ENCODE results near the gene MT1M. TPM values are rescaled to one million over a fixed set of nuclear protein-coding genes. Genes with fewer than 3 reads are reported as not detected.

MT1M gene
- total and polyA plus RNA-seq, 2 experiments from 2014 or later = 1.1 to 4.7 TPM

DNA sequence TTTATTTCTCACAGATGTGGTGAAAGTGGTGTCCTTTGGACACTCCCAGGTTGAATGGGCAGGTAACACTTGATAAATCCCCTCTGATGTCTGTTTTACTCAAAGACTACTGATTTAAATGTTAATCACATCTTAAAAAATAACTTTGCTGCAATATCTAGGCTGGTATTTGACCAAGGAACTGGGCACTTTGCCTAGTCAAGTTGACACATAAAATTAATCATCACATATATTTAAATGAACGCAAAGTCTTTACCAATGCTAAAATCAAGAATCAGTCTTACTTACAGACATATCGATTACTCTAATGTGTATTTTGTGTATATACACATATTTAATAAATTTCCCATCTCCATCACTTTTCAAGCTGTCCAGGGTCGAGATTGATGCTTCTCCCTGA lies 17.1 kb upstream of the MT1M start:
- Histone ChIP-seq H3K9me2 (ENCODE audit: insufficient read depth) (no peaks in the 10 kb centered on the region), H3K4me3 (no peak overlapping the region), H3K36me3 (ENCODE audit: insufficient read depth) (no peaks in the 10 kb centered on the region), H3K4me2 (no peak overlapping the region), H3K27ac (ENCODE audit: low read depth) (no peak overlapping the region), H4K20me1 (replicated peaks; ENCODE audit: insufficient read depth) (0 out of 2 replicates have a peak, but pooled peaks cover 9% of the 10 kb centered on the region), H3K27me3 (ENCODE audit: insufficient read depth) (peaks cover 99% of the 10 kb centered on the region), H2AFZ (no peak overlapping the region), H3K79me2 (replicated peaks; ENCODE audit: insufficient read depth) (no peaks in the 10 kb centered on the region), H3K4me1 (ENCODE audit: insufficient read depth) (peaks cover 30% of the 10 kb centered on the region), H3F3A (replicated peaks; ENCODE audit: low read depth) (0 out of 2 replicates have a peak, but pooled peaks cover 4% of the 10 kb centered on the region)
- Mint-ChIP-seq H3K4me1 (peaks cover 28% of the 10 kb centered on the region), H3K27me3 (ENCODE audit: insufficient read depth, low read depth, poor library complexity) (peaks cover 72% of the 10 kb centered on the region), H3K4me3 (no peak overlapping the region), H3K36me3 (ENCODE audit: low read depth) (no peaks in the 10 kb centered on the region), H3K9me3 (no peaks in the 10 kb centered on the region), H3K27ac (no peak overlapping the region)
- TF ChIP-seq EZH2 (IDR thresholded peaks at IDR 0.05; ENCODE audit: low read depth, unreplicated experiment) (no peak), POLR2AphosphoS5 (IDR thresholded peaks at IDR 0.05; ENCODE audit: low read depth) (no peak), ZNF114 (CRISPR knock-in tag; IDR thresholded peaks at IDR 0.05) (no peak), CREB1 (CRISPR knock-in tag; IDR thresholded peaks at IDR 0.05; ENCODE audit: low read depth) (no peak), NANOG (IDR thresholded peaks at IDR 0.05; ENCODE audit: borderline replicate concordance) (no peak), JUNB (IDR thresholded peaks at IDR 0.05; ENCODE audit: unreplicated experiment) (no peak), EZH2phosphoT487 (IDR thresholded peaks at IDR 0.05; ENCODE audit: unreplicated experiment) (no peak), STAT1 (IDR thresholded peaks at IDR 0.05; ENCODE audit: unreplicated experiment) (no peak), ZNF331 (CRISPR knock-in tag; IDR thresholded peaks at IDR 0.05; ENCODE audit: low read depth) (no peak)
- TF ChIP-seq, protein P1, sequence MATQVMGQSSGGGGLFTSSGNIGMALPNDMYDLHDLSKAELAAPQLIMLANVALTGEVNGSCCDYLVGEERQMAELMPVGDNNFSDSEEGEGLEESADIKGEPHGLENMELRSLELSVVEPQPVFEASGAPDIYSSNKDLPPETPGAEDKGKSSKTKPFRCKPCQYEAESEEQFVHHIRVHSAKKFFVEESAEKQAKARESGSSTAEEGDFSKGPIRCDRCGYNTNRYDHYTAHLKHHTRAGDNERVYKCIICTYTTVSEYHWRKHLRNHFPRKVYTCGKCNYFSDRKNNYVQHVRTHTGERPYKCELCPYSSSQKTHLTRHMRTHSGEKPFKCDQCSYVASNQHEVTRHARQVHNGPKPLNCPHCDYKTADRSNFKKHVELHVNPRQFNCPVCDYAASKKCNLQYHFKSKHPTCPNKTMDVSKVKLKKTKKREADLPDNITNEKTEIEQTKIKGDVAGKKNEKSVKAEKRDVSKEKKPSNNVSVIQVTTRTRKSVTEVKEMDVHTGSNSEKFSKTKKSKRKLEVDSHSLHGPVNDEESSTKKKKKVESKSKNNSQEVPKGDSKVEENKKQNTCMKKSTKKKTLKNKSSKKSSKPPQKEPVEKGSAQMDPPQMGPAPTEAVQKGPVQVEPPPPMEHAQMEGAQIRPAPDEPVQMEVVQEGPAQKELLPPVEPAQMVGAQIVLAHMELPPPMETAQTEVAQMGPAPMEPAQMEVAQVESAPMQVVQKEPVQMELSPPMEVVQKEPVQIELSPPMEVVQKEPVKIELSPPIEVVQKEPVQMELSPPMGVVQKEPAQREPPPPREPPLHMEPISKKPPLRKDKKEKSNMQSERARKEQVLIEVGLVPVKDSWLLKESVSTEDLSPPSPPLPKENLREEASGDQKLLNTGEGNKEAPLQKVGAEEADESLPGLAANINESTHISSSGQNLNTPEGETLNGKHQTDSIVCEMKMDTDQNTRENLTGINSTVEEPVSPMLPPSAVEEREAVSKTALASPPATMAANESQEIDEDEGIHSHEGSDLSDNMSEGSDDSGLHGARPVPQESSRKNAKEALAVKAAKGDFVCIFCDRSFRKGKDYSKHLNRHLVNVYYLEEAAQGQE (IDR thresholded peaks at IDR 0.05; ENCODE audit: unreplicated experiment) = no peak
- TF ChIP-seq, protein P2, sequence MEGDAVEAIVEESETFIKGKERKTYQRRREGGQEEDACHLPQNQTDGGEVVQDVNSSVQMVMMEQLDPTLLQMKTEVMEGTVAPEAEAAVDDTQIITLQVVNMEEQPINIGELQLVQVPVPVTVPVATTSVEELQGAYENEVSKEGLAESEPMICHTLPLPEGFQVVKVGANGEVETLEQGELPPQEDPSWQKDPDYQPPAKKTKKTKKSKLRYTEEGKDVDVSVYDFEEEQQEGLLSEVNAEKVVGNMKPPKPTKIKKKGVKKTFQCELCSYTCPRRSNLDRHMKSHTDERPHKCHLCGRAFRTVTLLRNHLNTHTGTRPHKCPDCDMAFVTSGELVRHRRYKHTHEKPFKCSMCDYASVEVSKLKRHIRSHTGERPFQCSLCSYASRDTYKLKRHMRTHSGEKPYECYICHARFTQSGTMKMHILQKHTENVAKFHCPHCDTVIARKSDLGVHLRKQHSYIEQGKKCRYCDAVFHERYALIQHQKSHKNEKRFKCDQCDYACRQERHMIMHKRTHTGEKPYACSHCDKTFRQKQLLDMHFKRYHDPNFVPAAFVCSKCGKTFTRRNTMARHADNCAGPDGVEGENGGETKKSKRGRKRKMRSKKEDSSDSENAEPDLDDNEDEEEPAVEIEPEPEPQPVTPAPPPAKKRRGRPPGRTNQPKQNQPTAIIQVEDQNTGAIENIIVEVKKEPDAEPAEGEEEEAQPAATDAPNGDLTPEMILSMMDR (conservative IDR thresholded peaks at IDR 0.05; ENCODE audit: low read depth in 2 of 2) = no peak
- TF ChIP-seq, protein P3, sequence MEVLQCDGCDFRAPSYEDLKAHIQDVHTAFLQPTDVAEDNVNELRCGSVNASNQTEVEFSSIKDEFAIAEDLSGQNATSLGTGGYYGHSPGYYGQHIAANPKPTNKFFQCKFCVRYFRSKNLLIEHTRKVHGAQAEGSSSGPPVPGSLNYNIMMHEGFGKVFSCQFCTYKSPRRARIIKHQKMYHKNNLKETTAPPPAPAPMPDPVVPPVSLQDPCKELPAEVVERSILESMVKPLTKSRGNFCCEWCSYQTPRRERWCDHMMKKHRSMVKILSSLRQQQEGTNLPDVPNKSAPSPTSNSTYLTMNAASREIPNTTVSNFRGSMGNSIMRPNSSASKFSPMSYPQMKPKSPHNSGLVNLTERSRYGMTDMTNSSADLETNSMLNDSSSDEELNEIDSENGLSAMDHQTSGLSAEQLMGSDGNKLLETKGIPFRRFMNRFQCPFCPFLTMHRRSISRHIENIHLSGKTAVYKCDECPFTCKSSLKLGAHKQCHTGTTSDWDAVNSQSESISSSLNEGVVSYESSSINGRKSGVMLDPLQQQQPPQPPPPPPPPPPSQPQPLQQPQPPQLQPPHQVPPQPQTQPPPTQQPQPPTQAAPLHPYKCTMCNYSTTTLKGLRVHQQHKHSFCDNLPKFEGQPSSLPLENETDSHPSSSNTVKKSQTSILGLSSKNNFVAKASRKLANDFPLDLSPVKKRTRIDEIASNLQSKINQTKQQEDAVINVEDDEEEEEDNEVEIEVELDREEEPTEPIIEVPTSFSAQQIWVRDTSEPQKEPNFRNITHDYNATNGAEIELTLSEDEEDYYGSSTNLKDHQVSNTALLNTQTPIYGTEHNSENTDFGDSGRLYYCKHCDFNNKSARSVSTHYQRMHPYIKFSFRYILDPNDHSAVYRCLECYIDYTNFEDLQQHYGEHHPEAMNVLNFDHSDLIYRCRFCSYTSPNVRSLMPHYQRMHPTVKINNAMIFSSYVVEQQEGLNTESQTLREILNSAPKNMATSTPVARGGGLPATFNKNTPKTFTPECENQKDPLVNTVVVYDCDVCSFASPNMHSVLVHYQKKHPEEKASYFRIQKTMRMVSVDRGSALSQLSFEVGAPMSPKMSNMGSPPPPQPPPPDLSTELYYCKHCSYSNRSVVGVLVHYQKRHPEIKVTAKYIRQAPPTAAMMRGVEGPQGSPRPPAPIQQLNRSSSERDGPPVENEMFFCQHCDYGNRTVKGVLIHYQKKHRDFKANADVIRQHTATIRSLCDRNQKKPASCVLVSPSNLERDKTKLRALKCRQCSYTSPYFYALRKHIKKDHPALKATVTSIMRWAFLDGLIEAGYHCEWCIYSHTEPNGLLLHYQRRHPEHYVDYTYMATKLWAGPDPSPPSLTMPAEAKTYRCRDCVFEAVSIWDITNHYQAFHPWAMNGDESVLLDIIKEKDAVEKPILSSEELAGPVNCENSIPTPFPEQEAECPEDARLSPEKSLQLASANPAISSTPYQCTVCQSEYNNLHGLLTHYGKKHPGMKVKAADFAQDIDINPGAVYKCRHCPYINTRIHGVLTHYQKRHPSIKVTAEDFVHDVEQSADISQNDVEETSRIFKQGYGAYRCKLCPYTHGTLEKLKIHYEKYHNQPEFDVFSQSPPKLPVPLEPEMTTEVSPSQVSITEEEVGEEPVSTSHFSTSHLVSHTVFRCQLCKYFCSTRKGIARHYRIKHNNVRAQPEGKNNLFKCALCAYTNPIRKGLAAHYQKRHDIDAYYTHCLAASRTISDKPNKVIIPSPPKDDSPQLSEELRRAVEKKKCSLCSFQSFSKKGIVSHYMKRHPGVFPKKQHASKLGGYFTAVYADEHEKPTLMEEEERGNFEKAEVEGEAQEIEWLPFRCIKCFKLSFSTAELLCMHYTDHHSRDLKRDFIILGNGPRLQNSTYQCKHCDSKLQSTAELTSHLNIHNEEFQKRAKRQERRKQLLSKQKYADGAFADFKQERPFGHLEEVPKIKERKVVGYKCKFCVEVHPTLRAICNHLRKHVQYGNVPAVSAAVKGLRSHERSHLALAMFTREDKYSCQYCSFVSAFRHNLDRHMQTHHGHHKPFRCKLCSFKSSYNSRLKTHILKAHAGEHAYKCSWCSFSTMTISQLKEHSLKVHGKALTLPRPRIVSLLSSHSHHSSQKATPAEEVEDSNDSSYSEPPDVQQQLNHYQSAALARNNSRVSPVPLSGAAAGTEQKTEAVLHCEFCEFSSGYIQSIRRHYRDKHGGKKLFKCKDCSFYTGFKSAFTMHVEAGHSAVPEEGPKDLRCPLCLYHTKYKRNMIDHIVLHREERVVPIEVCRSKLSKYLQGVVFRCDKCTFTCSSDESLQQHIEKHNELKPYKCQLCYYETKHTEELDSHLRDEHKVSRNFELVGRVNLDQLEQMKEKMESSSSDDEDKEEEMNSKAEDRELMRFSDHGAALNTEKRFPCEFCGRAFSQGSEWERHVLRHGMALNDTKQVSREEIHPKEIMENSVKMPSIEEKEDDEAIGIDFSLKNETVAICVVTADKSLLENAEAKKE (CRISPR knock-in tag; IDR thresholded peaks at IDR 0.05) = no peak
- TF ChIP-seq, protein P4, sequence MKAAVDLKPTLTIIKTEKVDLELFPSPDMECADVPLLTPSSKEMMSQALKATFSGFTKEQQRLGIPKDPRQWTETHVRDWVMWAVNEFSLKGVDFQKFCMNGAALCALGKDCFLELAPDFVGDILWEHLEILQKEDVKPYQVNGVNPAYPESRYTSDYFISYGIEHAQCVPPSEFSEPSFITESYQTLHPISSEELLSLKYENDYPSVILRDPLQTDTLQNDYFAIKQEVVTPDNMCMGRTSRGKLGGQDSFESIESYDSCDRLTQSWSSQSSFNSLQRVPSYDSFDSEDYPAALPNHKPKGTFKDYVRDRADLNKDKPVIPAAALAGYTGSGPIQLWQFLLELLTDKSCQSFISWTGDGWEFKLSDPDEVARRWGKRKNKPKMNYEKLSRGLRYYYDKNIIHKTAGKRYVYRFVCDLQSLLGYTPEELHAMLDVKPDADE (IDR thresholded peaks at IDR 0.05) = no peak
- ATAC-seq (no peak), DNase-seq (ENCODE audit: low spot score) (no peak)

Data from GM23338 (cell line).